ENCODE measurements around the gene EHMT1.
A peak's percentile ranks its signal among the peaks of the same experiment; 100 is the strongest.

Gene EHMT1

GRCh38 chr9:137618105-137619067 is at the start of gene EHMT1:
Gene EHMT1, plus strand, starts transcription at chr9:137619005. Its CDS starts 24 bp downstream, at chr9:137619029.
- Histone ChIP-seq H3K36me3 (replicated peaks) (peaks cover 2% of the 10 kb centered on the region), H3K27me3 (replicated peaks) (no peaks in the 10 kb centered on the region), H3K27ac (peak within 1 kb of the TSS; percentile 66), H3K4me3 (ENCODE audit: low read depth, low read length) (peak within 1 kb of the TSS; percentile 94)
- TF ChIP-seq, protein P1, sequence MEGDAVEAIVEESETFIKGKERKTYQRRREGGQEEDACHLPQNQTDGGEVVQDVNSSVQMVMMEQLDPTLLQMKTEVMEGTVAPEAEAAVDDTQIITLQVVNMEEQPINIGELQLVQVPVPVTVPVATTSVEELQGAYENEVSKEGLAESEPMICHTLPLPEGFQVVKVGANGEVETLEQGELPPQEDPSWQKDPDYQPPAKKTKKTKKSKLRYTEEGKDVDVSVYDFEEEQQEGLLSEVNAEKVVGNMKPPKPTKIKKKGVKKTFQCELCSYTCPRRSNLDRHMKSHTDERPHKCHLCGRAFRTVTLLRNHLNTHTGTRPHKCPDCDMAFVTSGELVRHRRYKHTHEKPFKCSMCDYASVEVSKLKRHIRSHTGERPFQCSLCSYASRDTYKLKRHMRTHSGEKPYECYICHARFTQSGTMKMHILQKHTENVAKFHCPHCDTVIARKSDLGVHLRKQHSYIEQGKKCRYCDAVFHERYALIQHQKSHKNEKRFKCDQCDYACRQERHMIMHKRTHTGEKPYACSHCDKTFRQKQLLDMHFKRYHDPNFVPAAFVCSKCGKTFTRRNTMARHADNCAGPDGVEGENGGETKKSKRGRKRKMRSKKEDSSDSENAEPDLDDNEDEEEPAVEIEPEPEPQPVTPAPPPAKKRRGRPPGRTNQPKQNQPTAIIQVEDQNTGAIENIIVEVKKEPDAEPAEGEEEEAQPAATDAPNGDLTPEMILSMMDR (IDR thresholded peaks at IDR 0.05; ENCODE audit: low read depth, low read length, missing control alignments): no peak
- in situ Hi-C loops (cut with HindIII; ENCODE audit: low pct_ligation_motif_present, low sequenced_read_pairs): no loop called here
- peak; percentile 57 for DNase-seq

DNA sequence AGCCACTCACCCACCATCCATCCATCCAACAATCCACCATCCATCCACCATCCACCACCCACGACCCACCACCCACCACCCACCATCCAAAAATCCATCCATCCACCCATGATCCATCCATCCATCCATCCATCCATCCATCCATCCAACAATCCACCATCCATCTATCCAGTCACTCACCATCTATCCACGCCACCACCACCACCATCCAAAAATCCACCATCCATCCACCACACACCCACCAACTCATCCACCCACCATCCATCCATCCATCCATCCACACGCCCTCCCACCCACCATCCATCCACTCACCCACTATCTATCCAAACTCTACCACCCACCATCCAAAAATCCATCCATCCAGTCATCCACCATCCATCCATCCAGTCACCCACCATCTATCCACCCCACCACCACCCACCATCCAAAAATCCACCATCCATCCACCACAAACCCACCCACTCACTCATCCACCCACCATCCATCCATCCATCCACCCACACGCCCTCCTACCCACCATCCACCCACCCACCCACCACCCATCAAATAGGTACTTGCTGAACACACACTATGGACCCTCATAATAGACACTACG is 49.1 kb upstream of the EHMT1 start:
- TF ChIP-seq, protein P1 (IDR thresholded peaks at IDR 0.05; ENCODE audit: low read depth, low read length, missing control alignments): no peak
- no peak for DNase-seq
- no peak overlapping the region for H3K27ac ChIP-seq
- no peaks in the 10 kb centered on the region for H3K27me3 ChIP-seq (replicated peaks)
- peaks cover 26% of the 10 kb centered on the region for H3K36me3 ChIP-seq (replicated peaks)
- in situ Hi-C loops (cut with HindIII; ENCODE audit: low pct_ligation_motif_present, low sequenced_read_pairs): no loop called here
- no peak overlapping the region for H3K4me3 ChIP-seq (ENCODE audit: low read depth, low read length)

- in situ Hi-C loops (cut with HindIII; ENCODE audit: low pct_ligation_motif_present, low sequenced_read_pairs): no loop called here
Measured at GRCh38 chr9:137570566-137570965, 48.2 kb upstream of the EHMT1 start.

DNA sequence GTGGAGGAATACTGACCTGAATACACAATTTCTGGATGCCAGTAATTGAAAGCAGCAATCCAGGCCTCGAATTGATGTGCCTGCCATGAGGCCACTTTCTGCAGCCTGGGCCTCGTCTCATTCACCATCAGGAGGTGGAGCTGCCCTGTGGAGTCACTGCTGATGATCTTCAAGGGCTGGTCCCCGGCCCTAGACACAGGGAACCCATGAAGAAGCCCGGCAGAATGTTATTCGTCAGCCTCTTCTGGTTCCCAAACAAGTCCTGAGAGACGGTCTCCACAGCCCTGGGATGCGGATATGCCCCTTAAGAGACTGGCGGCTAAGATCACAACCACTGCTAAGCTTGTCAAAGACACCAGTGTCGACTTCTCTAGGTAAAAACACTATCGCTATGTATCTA is 44.6 kb upstream of the EHMT1 start:
- in situ Hi-C loops (cut with HindIII; ENCODE audit: low pct_ligation_motif_present, low sequenced_read_pairs): no loop called here
- TF ChIP-seq, protein P1 (IDR thresholded peaks at IDR 0.05; ENCODE audit: low read depth, low read length, missing control alignments): no peak
- no peak for DNase-seq

More at GRCh38 chr9:137570566-137570965, 48.2 kb upstream of the EHMT1 start:
- Histone ChIP-seq H3K27me3 (replicated peaks) (no peaks in the 10 kb centered on the region), H3K4me3 (ENCODE audit: low read depth, low read length) (no peak overlapping the region), H3K27ac (no peak overlapping the region), H3K36me3 (replicated peaks) (peaks cover 32% of the 10 kb centered on the region)
- DNase-seq: no peak
- TF ChIP-seq, protein P1 (IDR thresholded peaks at IDR 0.05; ENCODE audit: low read depth, low read length, missing control alignments): no peak

GRCh38 chr9:137575364-137575715 is 43.5 kb upstream of the EHMT1 start:
- DNase-seq: no peak
- Histone ChIP-seq H3K27ac (no peak overlapping the region), H3K4me3 (ENCODE audit: low read depth, low read length) (no peak overlapping the region), H3K27me3 (replicated peaks) (no peaks in the 10 kb centered on the region), H3K36me3 (replicated peaks) (peaks cover 36% of the 10 kb centered on the region)
- TF ChIP-seq, protein P1 (IDR thresholded peaks at IDR 0.05; ENCODE audit: low read depth, low read length, missing control alignments): no peak
- in situ Hi-C loops (cut with HindIII; ENCODE audit: low pct_ligation_motif_present, low sequenced_read_pairs): no loop called here

More for the DNA sequence above, 44.6 kb upstream of the EHMT1 start:
- Histone ChIP-seq H3K36me3 (replicated peaks) (peaks cover 36% of the 10 kb centered on the region), H3K27me3 (replicated peaks) (no peaks in the 10 kb centered on the region), H3K4me3 (ENCODE audit: low read depth, low read length) (no peak overlapping the region), H3K27ac (no peak overlapping the region)

Data from brain microvascular endothelial cell (primary cell).